LNCaP clone FGC (cell line): ENCODE results near the gene PCSK6.
"Not testable (repeated sequence)": the region's sequence is repeated elsewhere in the genome, so short reads cannot be mapped to it uniquely, and the experiment has no call there.

Experiments used
- DNase-seq: peaks from one replicate; pipeline ENCODE4 v3.0.0-alpha.2; 2011; ENCODE audit warnings: low read depth
- H3K4me3 ChIP-seq: 2 replicates; pipeline ENCODE4 v1.5.1; 2011; ENCODE audit warnings: mild to moderate bottlenecking, low read depth, low read length, control low read depth
- TF ChIP-seq, protein P1 (sequence below): IDR thresholded peaks from 2 replicates; pipeline ENCODE4 v1.5.1; 2012; ENCODE audit warnings: mild to moderate bottlenecking; ENCODE audit not compliant: control insufficient read depth, insufficient read depth; ENCODE audit errors: extremely low read depth

Gene PCSK6

GRCh38 chr15:101406526-101407195 is 82.8 kb downstream of the PCSK6 start:
- TF ChIP-seq, protein P1, sequence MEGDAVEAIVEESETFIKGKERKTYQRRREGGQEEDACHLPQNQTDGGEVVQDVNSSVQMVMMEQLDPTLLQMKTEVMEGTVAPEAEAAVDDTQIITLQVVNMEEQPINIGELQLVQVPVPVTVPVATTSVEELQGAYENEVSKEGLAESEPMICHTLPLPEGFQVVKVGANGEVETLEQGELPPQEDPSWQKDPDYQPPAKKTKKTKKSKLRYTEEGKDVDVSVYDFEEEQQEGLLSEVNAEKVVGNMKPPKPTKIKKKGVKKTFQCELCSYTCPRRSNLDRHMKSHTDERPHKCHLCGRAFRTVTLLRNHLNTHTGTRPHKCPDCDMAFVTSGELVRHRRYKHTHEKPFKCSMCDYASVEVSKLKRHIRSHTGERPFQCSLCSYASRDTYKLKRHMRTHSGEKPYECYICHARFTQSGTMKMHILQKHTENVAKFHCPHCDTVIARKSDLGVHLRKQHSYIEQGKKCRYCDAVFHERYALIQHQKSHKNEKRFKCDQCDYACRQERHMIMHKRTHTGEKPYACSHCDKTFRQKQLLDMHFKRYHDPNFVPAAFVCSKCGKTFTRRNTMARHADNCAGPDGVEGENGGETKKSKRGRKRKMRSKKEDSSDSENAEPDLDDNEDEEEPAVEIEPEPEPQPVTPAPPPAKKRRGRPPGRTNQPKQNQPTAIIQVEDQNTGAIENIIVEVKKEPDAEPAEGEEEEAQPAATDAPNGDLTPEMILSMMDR = no peak
- no peak overlapping the region for H3K4me3 ChIP-seq
- DNase-seq = no peak

GRCh38 chr15:101406036-101406435 is 83.5 kb downstream of the PCSK6 start:
- TF ChIP-seq, protein P1 = no peak
- no peak overlapping the region for H3K4me3 ChIP-seq
- no peak for DNase-seq

GRCh38 chr15:101404245-101404644 is 85.3 kb downstream of the PCSK6 start:
- TF ChIP-seq, protein P1 = no peak
- H3K4me3 ChIP-seq = no peak overlapping the region
- no peak for DNase-seq

GRCh38 chr15:101402883-101403282 is 86.6 kb downstream of the PCSK6 start:
- not testable (repeated sequence) for DNase-seq, H3K4me3 ChIP-seq

- TF ChIP-seq, protein P1 = no peak
- no peak for DNase-seq
- no peak overlapping the region for H3K4me3 ChIP-seq
Measured at GRCh38 chr15:101401286-101401685, 88.2 kb downstream of the PCSK6 start.

DNA sequence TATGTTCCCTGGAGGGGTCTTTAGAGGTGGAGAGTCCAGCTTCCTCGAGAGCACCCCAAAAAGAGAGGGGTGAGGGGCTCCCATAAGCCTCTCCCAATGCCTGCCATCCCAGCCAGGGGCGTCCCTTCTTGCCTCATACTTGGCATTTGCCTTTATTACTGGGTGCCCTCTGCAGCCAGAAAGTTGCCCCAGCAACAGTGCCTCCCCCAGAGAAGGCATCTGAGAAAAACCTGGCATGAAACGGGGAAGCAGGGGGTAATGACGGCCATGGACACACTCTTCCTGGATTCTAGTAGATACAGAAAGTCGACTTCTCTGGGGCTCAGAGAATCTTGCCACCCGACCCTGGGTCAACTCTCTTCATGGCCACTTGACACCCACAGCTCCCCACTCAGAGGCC is 90.1 kb downstream of the PCSK6 start:
- TF ChIP-seq, protein P1 = no peak
- no peak overlapping the region for H3K4me3 ChIP-seq
- no peak for DNase-seq

- TF ChIP-seq, protein P1 = no peak
- peak; percentile 82 for DNase-seq
- H3K4me3 ChIP-seq = peak overlapping the region; percentile 31
Measured at GRCh38 chr15:101398247-101398646, 91.3 kb downstream of the PCSK6 start.
